COLO829 (cell line): ENCODE measurements around the gene BASP1.
"Not testable (repeated sequence)": the region's sequence is repeated elsewhere in the genome, so short reads cannot be mapped to it uniquely, and the experiment has no call there.

Source experiments
- DNase-seq: peaks from one replicate; pipeline ENCODE4 v3.0.0; 2012; ENCODE audit warnings: low spot score

BASP1 gene

GRCh38 chr5:17256171-17256570 lies 38.7 kb downstream of the BASP1 start:
- no peak for DNase-seq

GRCh38 chr5:17256839-17257238 lies 39.4 kb downstream of the BASP1 start:
- no peak for DNase-seq

- no peak for DNase-seq
Measured at GRCh38 chr5:17257705-17258273, 40.4 kb downstream of the BASP1 start.

DNA sequence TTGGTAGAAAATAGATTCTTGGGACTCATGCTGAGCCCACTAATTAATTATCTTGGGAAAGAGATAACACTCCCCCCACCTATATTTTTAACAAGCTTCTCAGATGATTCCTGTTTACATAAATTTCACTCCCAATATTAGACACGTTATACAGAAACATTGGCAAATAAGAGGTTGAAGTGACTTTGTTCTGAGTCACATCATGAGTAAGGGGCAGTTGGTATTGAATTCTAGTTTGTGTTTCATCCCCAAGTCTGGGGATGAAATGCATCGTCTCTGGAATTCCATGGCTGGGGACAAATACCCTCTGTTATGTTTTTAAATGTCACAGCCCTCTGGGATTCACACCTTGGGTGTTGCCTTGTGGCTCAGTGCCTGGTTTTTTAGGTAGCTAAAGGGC lies 41.0 kb downstream of the BASP1 start:
- DNase-seq, result no peak

GRCh38 chr5:17259012-17259411 lies 41.6 kb downstream of the BASP1 start:
- DNase-seq, result not testable (repeated sequence)

- DNase-seq, result no peak
Measured at GRCh38 chr5:17259630-17260257, 42.3 kb downstream of the BASP1 start.

- no peak for DNase-seq
Measured at GRCh38 chr5:17260549-17260948, 43.1 kb downstream of the BASP1 start.

DNA sequence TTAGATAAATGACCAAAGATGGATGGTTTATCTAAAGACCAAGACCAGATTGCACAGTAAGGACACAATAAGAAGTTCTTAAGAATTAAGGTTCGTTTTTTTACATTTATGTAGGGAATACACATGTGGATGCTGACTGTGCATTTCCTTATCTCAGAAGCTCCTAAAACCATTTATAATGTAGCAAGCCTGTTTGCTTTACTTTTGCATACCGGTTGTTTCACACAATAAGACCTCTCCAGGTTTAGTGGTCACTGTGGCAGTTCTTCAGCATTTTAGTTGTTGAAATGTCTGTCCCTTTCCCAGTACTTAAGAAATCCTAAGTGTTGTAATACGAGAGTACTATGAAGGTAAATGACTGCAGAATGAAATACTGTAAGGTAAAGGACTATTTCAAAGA lies 43.6 kb downstream of the BASP1 start:
- no peak for DNase-seq

- no peak for DNase-seq
Measured at GRCh38 chr5:17265041-17265440, 47.6 kb downstream of the BASP1 start.

DNA sequence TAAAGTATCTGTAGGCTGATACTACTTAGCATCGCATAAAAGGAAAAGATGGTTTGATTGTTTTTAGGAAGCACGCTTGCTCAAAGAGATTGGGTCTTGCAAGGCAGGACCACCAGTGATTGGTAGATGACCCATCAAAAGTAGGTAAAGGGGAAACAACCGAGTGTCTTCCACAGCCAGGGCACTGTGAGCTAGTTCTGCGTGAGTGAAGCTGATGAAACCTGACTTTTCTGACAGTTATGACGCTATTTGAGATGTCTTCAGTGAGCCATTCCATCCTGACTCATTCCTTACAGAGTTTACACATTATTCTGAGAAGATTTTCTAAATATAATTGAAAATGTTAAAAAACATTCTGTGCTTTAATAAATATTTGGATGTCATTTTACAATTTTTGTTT lies 49.7 kb downstream of the BASP1 start:
- no peak for DNase-seq

DNA sequence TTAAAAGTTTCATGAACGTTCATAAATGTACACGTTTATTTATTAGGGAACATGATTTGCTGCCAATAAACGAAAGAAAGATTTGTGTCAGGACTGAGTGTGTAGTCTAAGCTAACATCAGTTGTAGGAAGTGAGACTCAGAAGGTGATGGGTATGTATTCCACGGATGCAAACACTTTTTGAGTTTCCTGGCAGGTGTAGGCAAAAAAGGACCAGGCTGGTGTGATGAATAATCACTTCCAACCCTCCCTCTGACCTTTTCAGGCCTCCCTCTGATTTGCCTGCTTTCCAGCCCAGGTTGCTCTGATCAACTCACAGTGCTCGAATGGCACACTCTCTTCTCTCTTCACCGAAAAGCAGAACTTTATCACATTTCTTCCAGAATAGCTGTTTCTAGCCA lies 51.8 kb downstream of the BASP1 start:
- DNase-seq, result no peak

GRCh38 chr5:17272111-17272510 lies 54.7 kb downstream of the BASP1 start:
- no peak for DNase-seq

DNA sequence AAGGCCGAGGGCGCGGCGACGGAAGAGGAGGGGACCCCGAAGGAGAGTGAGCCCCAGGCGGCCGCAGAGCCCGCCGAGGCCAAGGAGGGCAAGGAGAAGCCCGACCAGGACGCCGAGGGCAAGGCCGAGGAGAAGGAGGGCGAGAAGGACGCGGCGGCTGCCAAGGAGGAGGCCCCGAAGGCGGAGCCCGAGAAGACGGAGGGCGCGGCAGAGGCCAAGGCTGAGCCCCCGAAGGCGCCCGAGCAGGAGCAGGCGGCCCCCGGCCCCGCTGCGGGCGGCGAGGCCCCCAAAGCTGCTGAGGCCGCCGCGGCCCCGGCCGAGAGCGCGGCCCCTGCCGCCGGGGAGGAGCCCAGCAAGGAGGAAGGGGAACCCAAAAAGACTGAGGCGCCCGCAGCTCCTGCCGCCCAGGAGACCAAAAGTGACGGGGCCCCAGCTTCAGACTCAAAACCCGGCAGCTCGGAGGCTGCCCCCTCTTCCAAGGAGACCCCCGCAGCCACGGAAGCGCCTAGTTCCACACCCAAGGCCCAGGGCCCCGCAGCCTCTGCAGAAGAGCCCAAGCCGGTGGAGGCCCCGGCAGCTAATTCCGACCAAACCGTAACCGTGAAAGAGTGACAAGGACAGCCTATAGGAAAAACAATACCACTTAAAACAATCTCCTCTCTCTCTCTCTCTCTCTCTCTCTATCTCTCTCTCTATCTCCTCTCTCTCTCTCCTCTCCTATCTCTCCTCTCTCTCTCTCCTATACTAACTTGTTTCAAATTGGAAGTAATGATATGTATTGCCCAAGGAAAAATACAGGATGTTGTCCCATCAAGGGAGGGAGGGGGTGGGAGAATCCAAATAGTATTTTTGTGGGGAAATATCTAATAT lies 58.1 kb downstream of the BASP1 start:
- no peak for DNase-seq

DNA sequence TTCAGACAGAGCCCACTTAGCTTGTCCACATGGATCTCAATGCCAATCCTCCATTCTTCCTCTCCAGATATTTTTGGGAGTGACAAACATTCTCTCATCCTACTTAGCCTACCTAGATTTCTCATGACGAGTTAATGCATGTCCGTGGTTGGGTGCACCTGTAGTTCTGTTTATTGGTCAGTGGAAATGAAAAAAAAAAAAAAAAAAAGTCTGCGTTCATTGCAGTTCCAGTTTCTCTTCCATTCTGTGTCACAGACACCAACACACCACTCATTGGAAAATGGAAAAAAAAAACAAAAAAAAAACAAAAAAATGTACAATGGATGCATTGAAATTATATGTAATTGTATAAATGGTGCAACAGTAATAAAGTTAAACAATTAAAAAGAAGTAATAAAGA lies 59.0 kb downstream of the BASP1 start:
- no peak for DNase-seq

GRCh38 chr5:17277907-17278306 lies 60.5 kb downstream of the BASP1 start:
- DNase-seq, result no peak

- DNase-seq, result no peak
Measured at GRCh38 chr5:17278931-17279330, 61.5 kb downstream of the BASP1 start.

DNA sequence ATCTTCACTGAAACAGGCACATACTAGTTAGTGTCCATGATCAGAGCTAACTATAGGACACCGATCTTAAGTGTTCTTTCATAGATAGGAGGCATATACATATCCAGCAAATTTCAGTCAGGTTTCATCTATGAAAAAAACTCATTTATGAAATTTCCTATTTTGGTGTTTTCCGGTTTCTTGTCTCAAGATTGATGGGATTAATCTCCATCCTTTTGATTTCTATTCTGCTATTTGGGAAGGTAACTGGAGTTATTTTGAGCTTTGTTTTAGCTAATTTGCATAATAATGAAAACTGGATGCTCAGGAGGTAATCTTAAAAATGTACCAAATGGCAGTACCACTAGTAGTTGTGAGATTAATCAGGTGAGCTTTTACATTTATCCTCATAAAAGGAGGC lies 62.1 kb downstream of the BASP1 start:
- DNase-seq, result no peak

- no peak for DNase-seq
Measured at GRCh38 chr5:17282283-17283120, 65.1 kb downstream of the BASP1 start.

DNA sequence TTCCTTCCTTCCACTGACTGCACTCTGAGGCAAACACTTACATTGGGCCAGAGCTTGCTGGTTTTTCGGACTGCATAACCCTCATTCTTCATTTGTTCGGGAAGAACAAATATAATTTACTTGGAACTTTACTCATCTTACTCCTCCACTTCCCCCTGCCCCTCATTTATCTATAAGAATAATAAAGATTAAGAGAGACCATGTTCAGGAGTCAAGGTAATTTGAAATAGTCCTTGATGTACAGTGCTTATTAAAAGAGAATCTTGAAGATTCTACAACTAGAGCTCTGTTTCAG lies 65.6 kb downstream of the BASP1 start:
- DNase-seq, result no peak

DNA sequence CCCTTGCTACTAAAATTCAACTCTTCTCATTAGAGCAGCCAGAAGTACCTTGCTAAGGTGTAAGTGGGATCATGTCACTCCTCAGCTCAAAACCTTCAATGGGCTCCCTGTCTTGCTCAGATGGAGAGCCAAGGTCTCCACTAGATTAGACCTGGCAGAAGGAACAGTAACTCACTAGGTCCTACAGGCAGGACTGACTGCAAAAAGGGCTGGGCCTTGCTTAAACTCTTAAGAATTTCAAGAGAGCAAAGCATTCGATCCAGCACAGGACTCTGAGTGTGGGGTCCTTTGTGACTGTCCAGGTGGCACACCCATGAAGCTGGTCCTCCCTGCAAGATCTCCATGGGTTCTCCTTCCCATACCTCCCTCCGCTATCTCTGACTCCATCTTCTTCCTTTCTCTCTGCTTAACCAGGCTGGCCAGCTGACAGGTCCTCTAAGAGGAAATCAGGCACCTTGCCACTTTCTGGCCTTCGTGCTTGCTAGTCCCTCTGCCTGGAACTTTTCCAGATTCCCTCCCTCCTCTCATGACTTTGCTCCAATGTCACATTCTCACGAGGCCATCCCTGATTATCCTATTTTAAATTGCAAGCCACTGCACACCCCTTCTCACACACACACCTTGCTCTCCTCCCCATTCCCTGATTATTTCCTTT lies 70.2 kb downstream of the BASP1 start:
- no peak for DNase-seq

- no peak for DNase-seq
Measured at GRCh38 chr5:17288570-17288969, 71.1 kb downstream of the BASP1 start.
